Activated CD8-positive, alpha-beta memory T cell treated with anti-CD3 and anti-CD28 coated beads for 36 hours (primary cell): ENCODE data around the gene SMYD3. TPM values are rescaled to one million over a fixed set of nuclear protein-coding genes. Genes with fewer than 3 reads are reported as not detected.
"Not testable (repeated sequence)": the region's sequence is repeated elsewhere in the genome, so short reads cannot be mapped to it uniquely, and the experiment has no call there.

Experiments used
- CTCF ChIA-PET: fragments of 350-600 bp; sonication (Branson Sonifier 250); formaldehyde crosslinking; loops from one replicate; lab custom pipeline; 2021; ENCODE audit warnings: antibody characterized with exemption; lab: Charles Lee
- POLR2A ChIA-PET: fragments of 350-600 bp; sonication (Branson Sonifier 250); formaldehyde crosslinking; loops from one replicate; lab custom pipeline; 2021; ENCODE audit warnings: antibody characterized with exemption; lab: Charles Lee
- total RNA-seq, 2 experiments: library from RNA; stranded (reverse); gene quantifications; one replicate each; pipeline ENCODE4 v1.2.3, GENCODE V29; 2021

Gene SMYD3
- total RNA-seq, 2 experiments from 2014 or later = 17.6 to 20.5 TPM

DNA sequence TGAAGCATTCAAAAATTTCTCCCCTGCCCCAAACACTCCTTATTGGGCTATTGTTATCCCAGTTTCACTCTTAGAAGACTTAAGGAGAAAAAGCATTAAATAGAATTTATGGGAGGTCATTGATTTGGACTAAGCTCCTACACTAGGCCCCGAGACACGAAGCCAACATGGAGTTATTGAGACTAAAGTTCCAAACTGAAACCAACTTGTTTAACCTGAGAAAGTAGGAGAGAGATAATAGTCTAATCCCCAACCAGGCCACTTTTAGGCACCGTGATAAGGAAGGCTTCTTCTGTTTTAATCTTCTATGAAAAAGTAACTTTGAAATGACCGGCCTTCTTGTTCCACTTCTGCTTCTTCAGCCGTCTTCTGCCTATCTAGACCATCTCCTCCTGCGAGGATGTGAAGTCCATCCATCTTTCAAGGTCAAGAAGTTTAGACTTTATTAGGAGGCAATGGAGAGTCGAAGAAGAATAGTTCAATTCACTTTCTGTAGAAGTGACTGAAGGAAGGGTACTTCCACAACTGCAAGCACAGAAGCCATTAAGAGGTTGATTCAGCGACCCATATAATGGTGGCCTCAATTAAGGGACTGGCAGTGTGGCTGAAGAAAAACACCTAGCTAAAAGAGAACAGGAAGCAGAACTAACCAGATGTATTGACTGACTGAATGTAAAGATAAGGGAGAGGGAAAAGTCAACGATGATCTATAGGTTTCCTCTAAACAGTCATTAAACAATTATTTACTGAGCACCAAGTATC lies 428.8 kb downstream of the SMYD3 start:
- CTCF ChIA-PET = no interaction called here
- POLR2A ChIA-PET = no interaction called here

GRCh38 chr1:246077476-246077875 lies 429.6 kb downstream of the SMYD3 start:
- ChIA-PET CTCF (interaction anchor here (0.6 kb wide), 1 partner anchor 47 kb away, joined by 3 read pairs; no protein-coding TSS in a partner anchor), POLR2A (no interaction called here)

DNA sequence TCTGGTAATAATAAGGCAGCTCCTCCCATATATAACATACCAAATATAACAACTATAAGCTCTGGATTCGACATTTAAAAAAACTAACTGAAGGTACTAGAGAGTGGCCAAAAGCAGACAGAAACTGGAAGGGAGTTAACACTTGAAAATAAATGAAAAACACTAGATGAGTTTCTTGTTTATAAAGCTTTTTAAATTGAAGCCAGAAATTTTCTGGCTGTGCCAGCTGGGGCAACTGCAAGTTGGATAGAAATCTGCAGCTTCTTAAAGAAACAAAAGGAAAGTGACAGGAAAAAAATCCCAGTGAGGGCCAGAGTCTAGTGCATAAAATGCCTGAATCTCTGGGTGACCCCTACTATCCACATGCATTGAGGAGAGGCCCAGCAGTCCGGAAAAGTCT lies 432.7 kb downstream of the SMYD3 start:
- POLR2A ChIA-PET = no interaction called here
- CTCF ChIA-PET = no interaction called here

DNA sequence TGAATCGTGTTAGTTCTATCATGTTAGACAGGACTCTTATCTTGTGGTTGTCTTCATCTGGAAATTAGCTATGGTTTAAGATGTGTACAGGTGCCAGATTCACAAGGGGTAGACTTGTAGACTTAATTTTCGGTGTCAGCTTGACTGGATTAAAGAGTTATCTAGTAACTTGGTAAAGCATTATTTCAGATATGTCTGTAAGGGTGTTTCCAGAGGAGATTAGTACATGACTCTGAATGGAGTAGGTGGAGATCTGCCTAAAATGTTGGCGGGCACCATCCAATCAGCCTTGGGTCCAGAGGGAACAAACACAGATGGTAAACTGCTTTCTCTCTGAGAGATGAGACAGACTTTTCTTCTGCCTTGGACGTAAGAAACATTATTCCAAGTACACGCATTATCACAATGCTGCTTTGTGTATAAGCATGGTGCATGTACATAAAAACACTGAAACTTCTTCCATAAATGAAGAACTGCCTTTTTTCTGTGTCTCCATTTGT lies 434.6 kb downstream of the SMYD3 start:
- POLR2A ChIA-PET = no interaction called here
- CTCF ChIA-PET = no interaction called here

GRCh38 chr1:246071981-246072380 lies 435.1 kb downstream of the SMYD3 start:
- CTCF ChIA-PET, POLR2A ChIA-PET: not testable (repeated sequence)

- CTCF ChIA-PET = not testable (repeated sequence)
Measured at GRCh38 chr1:246071561-246071960, 435.5 kb downstream of the SMYD3 start.

GRCh38 chr1:246069581-246069980 lies 437.5 kb downstream of the SMYD3 start:
- CTCF ChIA-PET = no interaction called here
- POLR2A ChIA-PET = no interaction called here

More at GRCh38 chr1:246071561-246071960, 435.5 kb downstream of the SMYD3 start:
- POLR2A ChIA-PET = not testable (repeated sequence)

DNA sequence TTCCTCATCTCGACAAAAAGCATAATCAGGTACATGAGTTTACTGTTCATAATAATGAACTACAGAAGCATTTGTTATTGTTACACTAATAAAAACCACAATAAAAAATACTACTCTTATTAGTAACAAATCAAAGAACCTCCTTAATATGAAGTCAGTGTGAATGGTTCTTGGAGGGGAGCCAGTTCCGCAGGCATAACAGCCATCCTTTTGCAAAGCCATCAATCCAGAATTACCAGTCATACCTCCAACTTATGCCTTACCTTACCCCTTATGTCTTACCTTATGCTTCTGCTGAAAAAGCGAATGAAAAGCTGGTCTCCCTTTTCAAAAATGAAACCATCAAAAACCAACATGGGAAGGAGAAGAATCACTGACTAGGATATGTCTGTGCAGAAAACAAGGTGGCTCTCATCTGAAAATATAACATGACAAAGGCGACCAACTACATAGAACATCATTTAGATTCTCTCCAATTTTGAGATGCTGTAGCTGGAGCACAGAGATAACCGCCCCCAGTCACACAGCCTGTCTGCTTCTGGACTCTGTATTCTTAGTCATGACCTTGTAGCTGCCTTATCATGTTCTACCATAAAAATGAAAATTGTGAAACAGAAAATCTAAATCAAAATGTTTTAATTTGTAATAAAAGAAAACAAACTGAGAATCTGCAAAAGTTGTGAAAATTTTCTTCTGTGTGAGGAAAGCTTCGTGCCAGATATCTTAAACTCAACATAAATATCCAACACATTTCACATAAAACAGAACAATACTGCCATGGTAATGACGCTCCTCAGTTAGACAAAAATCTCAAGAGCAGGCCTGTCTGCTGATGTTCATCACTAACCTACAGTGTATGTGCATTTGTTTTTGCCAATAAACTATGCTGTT lies 438.2 kb downstream of the SMYD3 start:
- POLR2A ChIA-PET = no interaction called here
- CTCF ChIA-PET = no interaction called here

GRCh38 chr1:246068217-246068512 lies 438.9 kb downstream of the SMYD3 start:
- ChIA-PET POLR2A (no interaction called here), CTCF (no interaction called here)

GRCh38 chr1:246067432-246068216 lies 439.5 kb downstream of the SMYD3 start:
- ChIA-PET CTCF (no interaction called here), POLR2A (no interaction called here)

DNA sequence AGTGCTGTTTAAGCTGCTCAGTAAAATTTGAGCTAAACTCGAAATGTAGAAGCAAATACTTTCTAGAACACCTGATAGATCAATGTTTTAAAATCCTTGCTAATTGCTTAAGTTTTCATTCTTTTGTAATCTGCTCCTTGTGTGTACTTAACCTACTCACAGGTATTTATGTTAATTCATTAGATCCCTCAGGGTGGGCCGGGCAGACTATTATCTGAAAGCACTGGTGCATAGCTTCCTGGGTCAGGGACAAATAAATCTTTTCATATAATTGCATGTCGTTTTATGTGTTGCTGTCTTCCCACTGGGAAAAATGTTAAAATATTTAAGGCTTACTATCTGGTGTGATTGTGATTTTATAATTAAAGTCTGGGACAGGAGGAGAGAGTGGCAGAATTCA lies 440.5 kb downstream of the SMYD3 start:
- POLR2A ChIA-PET = no interaction called here
- CTCF ChIA-PET = no interaction called here

DNA sequence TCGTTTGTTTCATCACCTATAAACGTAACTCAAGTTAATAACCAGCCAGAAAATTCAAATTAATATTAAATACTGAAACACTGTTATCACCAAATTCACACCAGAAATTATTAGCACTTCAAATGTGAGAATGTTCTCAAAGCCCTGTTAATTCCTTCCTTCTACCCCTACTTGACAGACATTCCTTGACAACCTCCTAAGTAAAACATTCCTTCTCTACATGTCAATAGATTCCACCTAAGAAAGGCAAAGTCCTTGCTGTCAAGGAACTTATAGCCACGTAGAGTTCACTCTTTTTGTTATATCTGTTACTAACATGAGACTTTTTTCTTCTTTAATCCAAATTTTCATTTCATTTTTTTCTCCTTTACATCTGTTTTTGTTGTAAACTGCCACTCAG lies 441.5 kb downstream of the SMYD3 start:
- ChIA-PET CTCF (no interaction called here), POLR2A (no interaction called here)

- ChIA-PET POLR2A (no interaction called here), CTCF (no interaction called here)
Measured at GRCh38 chr1:246064891-246065290, 442.2 kb downstream of the SMYD3 start.

- ChIA-PET POLR2A (no interaction called here), CTCF (no interaction called here)
Measured at GRCh38 chr1:246063013-246063616, 444.0 kb downstream of the SMYD3 start.

- ChIA-PET POLR2A (no interaction called here), CTCF (interaction anchor here (0.7 kb wide), 1 partner anchor 45 kb away, joined by 3 read pairs; no protein-coding TSS in a partner anchor)
Measured at GRCh38 chr1:246058466-246058865, 448.6 kb downstream of the SMYD3 start.

GRCh38 chr1:246052603-246053002 lies 454.5 kb downstream of the SMYD3 start:
- POLR2A ChIA-PET = no interaction called here
- CTCF ChIA-PET = no interaction called here

DNA sequence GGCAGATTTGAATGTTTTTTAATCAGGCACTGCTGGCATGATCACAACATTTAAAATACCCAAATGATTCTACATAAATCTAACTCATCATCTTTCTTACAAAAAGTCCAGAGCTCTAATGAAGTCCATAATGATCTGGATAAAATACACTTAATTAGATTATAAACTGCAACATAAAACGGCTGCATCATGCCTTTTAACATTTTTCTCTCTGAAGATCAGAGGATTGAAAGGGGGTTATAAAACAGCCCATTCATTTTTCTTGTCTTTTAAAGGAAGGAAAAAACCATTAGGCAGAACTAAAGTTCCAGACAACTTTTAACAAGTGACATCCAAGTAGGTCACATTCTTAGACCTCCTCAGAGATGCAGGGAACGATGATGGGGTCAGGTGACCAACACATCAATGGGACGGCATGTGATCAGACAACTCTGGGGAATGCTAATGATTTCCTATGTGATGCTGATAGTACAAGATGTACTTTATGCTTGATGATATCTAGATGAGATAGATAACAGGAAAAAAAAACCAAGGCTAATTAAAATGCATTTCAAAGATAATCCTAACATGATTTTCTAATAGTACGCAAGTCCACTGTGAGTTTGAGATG lies 455.1 kb downstream of the SMYD3 start:
- ChIA-PET CTCF (no interaction called here), POLR2A (no interaction called here)

GRCh38 chr1:246048693-246049092 lies 458.4 kb downstream of the SMYD3 start:
- ChIA-PET CTCF (no interaction called here), POLR2A (no interaction called here)

DNA sequence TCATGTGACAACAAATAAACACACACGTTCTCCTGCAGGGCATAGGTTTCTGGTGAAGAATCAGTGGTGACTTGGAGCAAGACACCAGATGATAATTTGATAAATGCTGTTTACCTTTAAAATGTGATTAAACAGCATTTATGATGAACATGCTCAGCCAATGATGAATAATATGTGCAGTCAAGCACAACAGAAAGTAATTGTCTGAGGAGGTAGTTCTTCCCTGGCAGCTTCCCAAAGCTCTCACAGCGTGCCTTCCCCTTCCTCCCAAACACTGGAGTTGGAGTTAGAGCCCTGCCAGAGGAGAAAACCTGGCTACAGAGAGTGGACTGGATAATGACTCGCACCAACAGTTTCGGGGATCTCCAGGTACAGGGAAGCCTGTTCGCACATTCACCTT lies 463.5 kb downstream of the SMYD3 start:
- ChIA-PET CTCF (no interaction called here), POLR2A (no interaction called here)
